AG04450 (cell line): Measurements from ENCODE around the gene RBM8A. TPM values are rescaled to one million over a fixed set of nuclear protein-coding genes. Genes with fewer than 3 reads are reported as not detected.

Experiments used
- CTCF ChIA-PET: fragments of 300-600, 350-600 bp; formaldehyde crosslinking; extraction: SDS; loops from one replicate; lab custom pipeline; 2022; ENCODE audit warnings: antibody characterized with exemption, inconsistent platforms; lab: Charles Lee
- POLR2A ChIA-PET: fragments of 350-600 bp; formaldehyde crosslinking; extraction: SDS; loops from one replicate; lab custom pipeline; 2021; ENCODE audit warnings: antibody characterized with exemption, inconsistent platforms; lab: Yijun Ruan, JAX
- DNase-seq: peaks from one replicate; pipeline ENCODE4 v3.0.0-alpha.2; 2011; ENCODE audit warnings: low read depth, low spot score
- H3K27ac ChIP-seq: one replicate; pipeline ENCODE4 v1.5.1; 2012; ENCODE audit warnings: low read depth, low read length, control low read depth
- H3K27me3 ChIP-seq: one replicate; pipeline ENCODE4 v1.6.0; 2012; ENCODE audit warnings: low read length; ENCODE audit not compliant: control insufficient read depth, insufficient read depth
- H3K4me3 ChIP-seq: 2 replicates; pipeline ENCODE4 v1.5.1; 2011; ENCODE audit warnings: mild to moderate bottlenecking, low read depth, low read length, control low read depth
- H3K9me3 ChIP-seq: 2 replicates; pipeline ENCODE4 v1.5.1; 2012; ENCODE audit warnings: low read length; ENCODE audit not compliant: control insufficient read depth, insufficient read depth
- polyA plus RNA-seq: library from polyadenylated mRNA; depleted of rRNA; stranded (reverse); fragments of >200 nt; gene quantifications from 2 replicates; pipeline ENCODE4 v1.2.3, GENCODE V29; 2011
- TF ChIP-seq, protein P1 (sequence below): IDR thresholded peaks from 2 replicates; pipeline ENCODE4 v1.5.1; 2011; ENCODE audit warnings: low read depth, low read length, control low read depth, inconsistent platforms

The RBM8A gene
- polyA plus RNA-seq, 1 experiment, result 158 TPM

DNA sequence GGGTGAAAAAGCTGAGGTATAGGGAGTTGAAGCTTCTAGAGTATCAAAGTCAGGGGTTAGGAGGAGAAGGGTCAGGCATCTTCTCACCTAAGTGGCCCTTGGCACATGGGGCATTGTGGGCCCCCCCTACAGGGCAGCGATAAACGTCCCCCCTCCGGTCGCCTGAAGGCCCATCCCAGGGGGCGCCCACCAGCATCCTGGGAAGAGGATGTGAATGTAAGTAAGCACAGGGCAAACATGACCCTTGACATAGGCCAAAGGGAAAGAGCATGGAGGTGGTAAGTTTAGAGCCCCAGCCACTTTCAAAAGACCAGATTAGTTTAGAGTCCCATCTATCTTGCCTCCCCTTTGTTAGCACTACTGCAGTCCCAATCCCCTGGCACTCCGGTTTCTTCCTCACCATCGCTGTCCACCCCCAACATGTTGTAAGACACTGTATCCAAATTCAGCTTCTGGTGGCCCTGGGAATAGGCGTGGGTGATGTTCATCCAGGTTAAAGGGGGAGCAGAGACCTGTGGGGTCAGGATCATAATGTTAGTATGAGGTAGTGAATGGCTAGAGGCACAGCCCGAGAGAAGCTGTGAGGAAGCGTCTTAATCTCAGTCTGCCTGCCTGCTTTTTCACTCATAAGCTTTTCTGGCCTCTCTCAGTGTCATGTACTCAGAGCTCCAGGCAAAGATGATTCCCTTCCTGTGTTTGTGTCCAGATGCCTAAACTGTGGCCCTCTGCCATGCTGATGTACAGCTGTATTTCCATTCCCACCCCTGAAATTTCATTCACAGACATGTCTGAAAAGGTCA is 20.1 kb downstream of the RBM8A start:
- Histone ChIP-seq H3K27ac (no peak overlapping the region), H3K4me3 (no peak overlapping the region), H3K9me3 (no peaks in the 10 kb centered on the region), H3K27me3 (no peaks in the 10 kb centered on the region)
- no peak for DNase-seq
- ChIA-PET POLR2A (interaction anchor here (0.9 kb wide), 1 partner anchor 11 kb away, joined by 7 read pairs; no protein-coding TSS in a partner anchor), CTCF (interaction anchor here (0.7 to 6.8 kb wide), 5 partner anchors 16 to 110 kb away, joined by 3 to 133 read pairs (median 6); partner anchors contain the start of gene NUDT17)
- TF ChIP-seq, protein P1, sequence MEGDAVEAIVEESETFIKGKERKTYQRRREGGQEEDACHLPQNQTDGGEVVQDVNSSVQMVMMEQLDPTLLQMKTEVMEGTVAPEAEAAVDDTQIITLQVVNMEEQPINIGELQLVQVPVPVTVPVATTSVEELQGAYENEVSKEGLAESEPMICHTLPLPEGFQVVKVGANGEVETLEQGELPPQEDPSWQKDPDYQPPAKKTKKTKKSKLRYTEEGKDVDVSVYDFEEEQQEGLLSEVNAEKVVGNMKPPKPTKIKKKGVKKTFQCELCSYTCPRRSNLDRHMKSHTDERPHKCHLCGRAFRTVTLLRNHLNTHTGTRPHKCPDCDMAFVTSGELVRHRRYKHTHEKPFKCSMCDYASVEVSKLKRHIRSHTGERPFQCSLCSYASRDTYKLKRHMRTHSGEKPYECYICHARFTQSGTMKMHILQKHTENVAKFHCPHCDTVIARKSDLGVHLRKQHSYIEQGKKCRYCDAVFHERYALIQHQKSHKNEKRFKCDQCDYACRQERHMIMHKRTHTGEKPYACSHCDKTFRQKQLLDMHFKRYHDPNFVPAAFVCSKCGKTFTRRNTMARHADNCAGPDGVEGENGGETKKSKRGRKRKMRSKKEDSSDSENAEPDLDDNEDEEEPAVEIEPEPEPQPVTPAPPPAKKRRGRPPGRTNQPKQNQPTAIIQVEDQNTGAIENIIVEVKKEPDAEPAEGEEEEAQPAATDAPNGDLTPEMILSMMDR, result no peak

DNA sequence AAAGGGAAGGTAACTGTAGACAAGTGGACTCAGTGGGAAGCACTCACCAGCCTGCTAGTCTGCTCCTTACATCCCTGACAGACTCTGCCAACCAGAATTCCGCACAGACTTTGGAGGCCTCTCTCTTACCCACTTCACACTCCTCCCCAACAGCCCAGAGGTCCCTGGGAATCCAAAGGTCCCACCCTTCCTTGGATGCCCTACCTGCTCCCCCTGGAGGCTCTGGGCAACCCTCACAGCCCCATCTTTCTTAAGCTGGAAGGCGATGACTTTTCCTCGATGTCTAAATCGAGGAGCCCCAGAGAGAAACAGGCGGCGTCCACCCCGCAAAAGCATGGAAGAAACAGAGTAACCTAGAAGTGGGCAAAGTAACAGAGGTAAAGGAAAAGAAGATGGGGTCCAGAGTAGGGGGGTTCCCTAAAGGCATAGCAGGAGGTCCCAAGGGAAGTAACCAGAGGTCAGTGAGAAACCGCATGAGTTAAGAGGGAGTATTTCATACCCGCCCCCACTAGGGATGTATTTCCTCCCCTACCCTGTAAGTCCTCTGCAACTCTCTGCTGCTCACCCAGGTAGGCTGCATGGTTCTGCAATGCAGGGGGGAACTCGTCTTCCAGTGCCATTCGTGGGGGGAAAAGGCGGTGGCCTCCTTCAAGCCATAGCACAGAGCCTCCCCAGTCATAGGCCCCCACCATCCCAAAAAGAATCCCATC is 25.8 kb downstream of the RBM8A start:
- POLR2A ChIA-PET, result interaction anchor here (0.5 kb wide), 1 partner anchor 20 kb away, joined by 4 read pairs; no protein-coding TSS in a partner anchor
- CTCF ChIA-PET, result no interaction called here
- Histone ChIP-seq H3K4me3 (no peak overlapping the region), H3K27ac (no peak overlapping the region), H3K27me3 (no peaks in the 10 kb centered on the region), H3K9me3 (no peaks in the 10 kb centered on the region)
- TF ChIP-seq, protein P1, result no peak
- DNase-seq, result no peak

DNA sequence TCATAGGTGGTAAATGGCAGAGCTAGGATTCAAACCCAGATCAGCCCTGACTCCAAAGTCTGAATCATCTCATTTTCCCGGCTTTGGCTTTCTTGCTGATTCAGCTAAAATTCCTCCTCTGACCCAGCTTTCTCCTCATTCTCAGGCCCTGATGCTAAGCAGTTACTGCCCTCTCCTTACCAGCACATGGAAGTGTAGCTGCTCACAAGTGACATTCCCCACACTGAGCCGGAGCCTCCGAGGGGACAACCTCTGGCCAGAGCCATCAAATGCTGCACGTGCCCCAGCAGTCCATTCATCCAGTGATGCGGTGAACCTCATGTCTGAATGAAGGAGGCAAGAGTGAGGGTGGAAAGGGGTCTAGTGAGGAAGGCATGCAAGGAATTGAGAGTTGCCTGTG is 28.5 kb downstream of the RBM8A start:
- TF ChIP-seq, protein P1, result no peak
- no peak for DNase-seq
- H3K9me3 ChIP-seq, result no peaks in the 10 kb centered on the region
- no peak overlapping the region for H3K27ac ChIP-seq
- no peaks in the 10 kb centered on the region for H3K27me3 ChIP-seq
- no peak overlapping the region for H3K4me3 ChIP-seq
- ChIA-PET CTCF (interaction anchor here (1.8 kb wide), 1 partner anchor 10 kb away, joined by 9 read pairs; the partner anchor contains the start of gene ITGA10), POLR2A (no interaction called here)

DNA sequence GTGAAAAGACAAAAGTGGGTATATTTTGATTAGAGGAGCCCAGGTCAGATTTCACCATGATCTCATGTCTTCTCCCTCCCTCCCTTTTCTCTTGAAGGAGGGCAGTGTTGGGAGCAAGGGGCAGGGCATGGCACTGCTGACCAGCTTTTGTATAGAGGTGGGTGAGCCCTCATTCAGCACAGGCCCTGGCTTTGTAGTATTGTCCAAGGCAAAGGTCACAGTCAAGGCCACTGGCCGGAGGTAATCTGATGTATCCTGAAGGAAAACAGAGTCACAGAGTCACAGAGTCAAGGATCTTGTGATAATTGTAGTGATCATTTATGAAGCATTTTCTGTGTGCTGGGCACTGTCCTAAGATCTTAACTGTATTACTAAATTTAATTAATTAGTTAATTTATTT is 29.3 kb downstream of the RBM8A start:
- ChIA-PET POLR2A (no interaction called here), CTCF (interaction anchor here (1.8 kb wide), 1 partner anchor 11 kb away, joined by 9 read pairs; the partner anchor contains the start of gene ITGA10)
- TF ChIP-seq, protein P1, result no peak
- Histone ChIP-seq H3K27ac (no peak overlapping the region), H3K27me3 (no peaks in the 10 kb centered on the region), H3K4me3 (no peak overlapping the region), H3K9me3 (no peaks in the 10 kb centered on the region)
- DNase-seq, result no peak

DNA sequence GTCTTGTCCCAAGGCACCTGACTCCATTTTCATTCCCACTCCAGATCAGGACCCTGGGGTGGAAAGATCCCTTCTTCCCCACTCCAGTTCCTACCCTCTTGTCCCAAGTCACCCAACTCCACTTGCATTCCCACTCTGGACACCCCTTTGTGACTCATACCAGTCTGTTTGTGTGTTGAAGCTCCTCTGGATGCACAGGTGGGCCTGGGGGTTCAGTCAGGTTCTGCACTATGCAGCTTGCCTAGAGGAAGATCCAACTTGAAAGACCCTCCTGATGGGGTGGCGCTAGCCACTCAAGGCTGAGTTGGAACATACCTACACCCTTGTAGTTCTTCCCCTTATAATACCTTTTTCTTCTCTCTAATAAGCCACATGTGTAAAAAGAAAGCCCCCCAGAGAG is 31.8 kb downstream of the RBM8A start:
- H3K27me3 ChIP-seq, result no peaks in the 10 kb centered on the region

More for the DNA sequence above, 31.8 kb downstream of the RBM8A start:
- no peaks in the 10 kb centered on the region for H3K9me3 ChIP-seq
- no peak for DNase-seq
- no peak overlapping the region for H3K4me3 ChIP-seq
- ChIA-PET POLR2A (interaction anchor here (1.0 kb wide), 1 partner anchor 12 kb away, joined by 7 read pairs; no protein-coding TSS in a partner anchor), CTCF (interaction anchor here (2.2 kb wide), 1 partner anchor 14 kb away, joined by 18 read pairs; the partner anchor contains the start of gene ITGA10)
- TF ChIP-seq, protein P1, result no peak
- H3K27ac ChIP-seq, result no peak overlapping the region
